ENCODE results near the gene ARID5B. TPM values are rescaled to one million over a fixed set of nuclear protein-coding genes. Genes with fewer than 3 reads are reported as not detected.

Gene ARID5B
- total and polyA plus RNA-seq, 7 donors, result 8.5 to 166 (median 75.9) TPM

GRCh38 chr10:62005281-62005680 is 103.8 kb downstream of the ARID5B start:
- intact Hi-C loops (cut with DNase I), result no loop called here
- Histone ChIP-seq H3K27me3 (ENCODE audit: insufficient read depth in 3 of 3, low read length in 2 of 3) (no peaks in the 10 kb centered on the region), H3K27ac (peak overlapping the region; percentile 39), H3K36me3 (ENCODE audit: insufficient read depth in 1 of 2, low read depth in 1 of 2) (no peaks in the 10 kb centered on the region), H3K4me3 (no peak overlapping the region), H3K4me1 (peaks cover 23% of the 10 kb centered on the region), H3K9me3 (no peaks in the 10 kb centered on the region)
- no peak for TF ChIP-seq CTCF (IDR thresholded peaks at IDR 0.05)
- 54 to 57% (median 55%) methylated on average over 2 of the region's 2 CpGs for WGBS, 3 donors
- ATAC-seq, result peak in 1 of 4 donors; percentile 53
- no peak for DNase-seq

GRCh38 chr10:62005687-62006086 is 104.2 kb downstream of the ARID5B start:
- DNase-seq (peak in 1 of 2 donors; percentile 28), ATAC-seq (no peak)
- Histone ChIP-seq H3K36me3 (ENCODE audit: insufficient read depth in 1 of 2, low read depth in 1 of 2) (no peaks in the 10 kb centered on the region), H3K9me3 (no peaks in the 10 kb centered on the region), H3K4me3 (no peak overlapping the region), H3K27ac (peak overlapping the region; percentile 39), H3K27me3 (ENCODE audit: insufficient read depth in 3 of 3, low read length in 2 of 3) (no peaks in the 10 kb centered on the region), H3K4me1 (peaks cover 23% of the 10 kb centered on the region)
- whole genome bisulfite sequencing, 3 donors, result 26 to 42% (median 30%) methylated on average over 3 of the region's 3 CpGs
- no peak for TF ChIP-seq CTCF (IDR thresholded peaks at IDR 0.05)
- intact Hi-C loops (cut with DNase I), result no loop called here

GRCh38 chr10:62007145-62007544 is 105.6 kb downstream of the ARID5B start:
- Histone ChIP-seq H3K27me3 (ENCODE audit: insufficient read depth in 3 of 3, low read length in 2 of 3) (no peaks in the 10 kb centered on the region), H3K4me3 (no peak overlapping the region), H3K27ac (no peak overlapping the region), H3K36me3 (ENCODE audit: insufficient read depth in 1 of 2, low read depth in 1 of 2) (no peaks in the 10 kb centered on the region), H3K4me1 (peaks cover 23% of the 10 kb centered on the region), H3K9me3 (no peaks in the 10 kb centered on the region)
- TF ChIP-seq CTCF (IDR thresholded peaks at IDR 0.05), result no peak
- intact Hi-C loops (cut with DNase I), result no loop called here
- no peak for DNase-seq
- WGBS, 3 donors, result 81 to 91% (median 90%) methylated on average over 2 of the region's 2 CpGs
- ATAC-seq, result no peak

GRCh38 chr10:62008196-62008595 is 106.7 kb downstream of the ARID5B start:
- intact Hi-C loops (cut with DNase I), result no loop called here
- no peaks in the 10 kb centered on the region for H3K36me3 ChIP-seq (ENCODE audit: insufficient read depth in 1 of 2, low read depth in 1 of 2)
- no peak for TF ChIP-seq CTCF (IDR thresholded peaks at IDR 0.05)
- DNase-seq (no peak), ATAC-seq (peak in 1 of 4 donors; percentile 22)
- H3K4me1 ChIP-seq, result peaks cover 16% of the 10 kb centered on the region
- 42 to 73% (median 59%) methylated on average over 6 of the region's 6 CpGs for WGBS, 3 donors
- H3K27me3 ChIP-seq (ENCODE audit: insufficient read depth in 3 of 3, low read length in 2 of 3), result no peaks in the 10 kb centered on the region
- H3K4me3 ChIP-seq, result peak overlapping the region; percentile 47
- peak overlapping the region; percentile 48 for H3K27ac ChIP-seq
- H3K9me3 ChIP-seq, result no peaks in the 10 kb centered on the region

- ATAC-seq (no peak), DNase-seq (no peak)
- intact Hi-C loops (cut with DNase I), result no loop called here
- H3K36me3 ChIP-seq (ENCODE audit: insufficient read depth in 1 of 2, low read depth in 1 of 2), result no peaks in the 10 kb centered on the region
- peaks cover 16% of the 10 kb centered on the region for H3K4me1 ChIP-seq
- TF ChIP-seq CTCF (IDR thresholded peaks at IDR 0.05), result no peak
- H3K4me3 ChIP-seq, result peak overlapping the region; percentile 47
- H3K27me3 ChIP-seq (ENCODE audit: insufficient read depth in 3 of 3, low read length in 2 of 3), result no peaks in the 10 kb centered on the region
- peak overlapping the region; percentile 7 for H3K27ac ChIP-seq
- WGBS, 3 donors, result 39 to 77% (median 51%) methylated on average over 2 of the region's 2 CpGs
- H3K9me3 ChIP-seq, result no peaks in the 10 kb centered on the region
Measured at GRCh38 chr10:62008946-62009345, 107.4 kb downstream of the ARID5B start.

Measured in psoas muscle (tissue), 8 donors.